ENCODE data around the gene CALM3.

- no peak for TF ChIP-seq CTCF (IDR thresholded peaks at IDR 0.05)
- TF ChIP-seq POLR2A (IDR thresholded peaks at IDR 0.05): no peak
Observed at GRCh38 chr19:46639358-46640182, 38.4 kb downstream of the CALM3 start.

Data from thyroid gland (tissue), 4 donors.